H1 (cell line): ENCODE data around the gene C6orf58. TPM values are rescaled to one million over a fixed set of nuclear protein-coding genes. Genes with fewer than 3 reads are reported as not detected.

ENCODE experiments used
- EP300 ChIP-seq, 2 experiments: IDR thresholded peaks; 1 replicate in 1 of 2; 2 replicates in 1 of 2; pipeline ENCODE4 v1.6.1; 2011 to 2012; ENCODE audit warnings: low read depth in 2 of 2, low read length in 2 of 2, mild to moderate bottlenecking in 2 of 2, borderline replicate concordance in 1 of 2, inconsistent platforms in 1 of 2, moderate library complexity in 1 of 2
- SP1 ChIP-seq: IDR thresholded peaks from 2 replicates; pipeline ENCODE4 v1.6.1; 2011; ENCODE audit warnings: low read depth, low read length
- polyA plus RNA-seq, 7 experiments: library from polyadenylated mRNA; depleted of rRNA in 3 of 7; stranded (reverse) in 5 of 7; unstranded in 2 of 7; fragments of >200 nt in 5 of 7; fragments of 200-250 nt in 2 of 7; gene quantifications; 1 replicate in 5 of 7; 2 replicates in 1 of 7; 4 replicates in 1 of 7; pipeline versions ENCODE4 v1.2.1 to v1.2.3, GENCODE V29; 2011 to 2013; ENCODE audit warnings: missing spikeins in 2 of 7, mixed read lengths in 2 of 7
- total RNA-seq: library from RNA; stranded (reverse); fragmentation: NEBNext Ultra II Directional; extraction: Animal tissue kit (Norgen Biotek cat#: 25700); gene quantifications from 2 replicates; pipeline ENCODE4 v1.2.1, GENCODE V29; 2021

Gene C6orf58
- total and polyA plus RNA-seq, 2 of the 8 experiments (the other 6 are each of a cell fraction or from before 2014, with no cell fraction given) = not detected

- no peak for TF ChIP-seq EP300 (IDR thresholded peaks at IDR 0.05; ENCODE audit: borderline replicate concordance in 1 of 2, low read depth in 2 of 2, low read length in 2 of 2)
- no peak for TF ChIP-seq SP1
- TF ChIP-seq, all 59 proteins: peak for 0
Measured at GRCh38 chr6:127590344-127590743, 13.4 kb downstream of the C6orf58 start (continued).
